HG03064 (cell line): ENCODE data around the gene OMP.

Experiments
- ATAC-seq: cut with Tn5 transposase; IDR thresholded peaks from one replicate; pipeline ENCODE4 v1.9.1; 2021; ENCODE audit warnings: low read depth; ENCODE audit not compliant: unreplicated experiment

Gene OMP

DNA sequence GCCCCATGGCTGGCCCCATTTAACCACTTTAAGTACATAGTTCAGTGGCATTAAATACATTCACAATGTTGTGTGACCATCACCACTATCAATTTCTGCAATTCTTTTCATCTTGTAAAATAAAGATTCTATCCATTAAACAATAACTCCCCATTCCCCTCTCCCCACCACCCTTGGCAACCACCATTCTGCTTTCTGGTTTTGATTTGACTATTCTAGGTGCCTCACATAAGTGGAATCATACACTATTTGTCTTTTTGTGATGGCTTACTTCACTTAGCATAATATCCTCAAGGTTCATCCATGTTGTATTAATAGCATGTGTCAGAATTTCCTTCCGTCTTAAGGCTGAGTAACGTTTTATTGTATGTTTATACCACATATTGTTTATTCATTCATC lies 32.4 kb downstream of the OMP start:
- ATAC-seq: no peak

DNA sequence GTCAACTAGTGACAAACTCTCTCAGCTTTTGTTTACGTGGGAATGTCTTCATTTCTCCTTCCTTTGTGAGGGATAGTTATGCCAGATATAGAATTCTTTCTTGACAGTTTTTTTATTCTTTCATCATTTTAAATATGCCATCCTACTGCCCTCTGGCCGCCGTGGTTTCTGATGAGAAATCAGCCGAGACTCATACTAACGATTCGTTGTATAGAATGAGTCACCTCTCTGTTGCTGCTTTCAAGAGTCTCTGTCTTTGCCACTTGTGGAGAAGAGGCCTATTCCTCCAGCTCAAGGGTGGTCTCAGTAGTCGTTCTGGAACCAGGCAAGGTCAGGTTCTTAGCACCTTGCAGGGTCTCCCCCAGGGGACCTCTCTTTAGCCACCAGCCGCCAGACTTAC lies 33.4 kb downstream of the OMP start:
- ATAC-seq: no peak

DNA sequence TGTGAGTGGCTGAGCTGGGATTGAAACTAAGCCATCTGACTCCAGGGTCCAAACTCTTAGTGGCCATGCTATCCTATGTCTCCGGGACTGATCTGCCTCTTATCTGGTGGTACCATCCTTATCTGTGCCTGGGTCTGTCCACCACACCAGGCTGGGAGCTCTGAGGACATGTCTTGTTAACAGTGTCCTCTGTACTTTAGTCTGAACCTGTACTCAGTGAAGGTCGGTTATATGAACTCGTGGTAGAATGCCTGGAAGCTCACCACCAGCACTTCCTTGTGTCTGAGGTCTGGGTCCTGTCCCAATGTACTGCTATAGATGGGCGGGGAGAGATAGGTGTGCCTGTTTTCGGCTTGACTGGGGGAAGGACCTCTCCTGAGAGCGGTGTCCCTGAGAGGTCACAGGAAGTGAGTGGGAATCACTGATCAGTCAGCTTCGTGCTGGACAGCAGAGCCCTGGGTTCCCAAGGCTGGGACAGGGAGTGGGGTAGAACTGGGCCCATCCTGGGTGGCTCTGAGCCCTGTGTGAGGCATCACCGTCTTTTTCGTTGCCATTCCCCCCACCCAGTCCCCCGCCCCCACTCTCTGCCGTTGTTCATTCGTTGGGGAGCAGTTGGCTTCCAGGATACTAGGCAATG lies 34.3 kb downstream of the OMP start:
- no peak for ATAC-seq

DNA sequence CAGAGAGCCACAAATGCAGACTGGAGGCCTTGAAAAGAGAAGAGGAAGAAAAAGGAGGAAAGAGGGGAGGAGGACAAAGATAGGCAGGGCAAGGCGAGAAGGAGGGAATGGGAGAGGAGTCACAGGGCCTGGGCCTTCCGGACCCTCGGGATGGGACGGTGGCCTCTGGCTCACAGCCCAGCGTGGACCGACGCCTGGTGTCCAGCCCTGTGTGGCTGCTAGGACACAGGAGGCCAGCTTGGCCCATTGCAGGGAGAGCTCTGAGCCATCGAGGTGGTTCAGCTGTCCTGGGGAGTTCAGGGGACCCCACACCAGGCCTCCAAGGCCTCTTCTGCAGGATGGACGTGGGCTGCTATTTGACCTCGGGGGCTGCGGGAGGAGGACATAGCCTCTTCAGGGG lies 34.8 kb downstream of the OMP start:
- ATAC-seq: no peak

DNA sequence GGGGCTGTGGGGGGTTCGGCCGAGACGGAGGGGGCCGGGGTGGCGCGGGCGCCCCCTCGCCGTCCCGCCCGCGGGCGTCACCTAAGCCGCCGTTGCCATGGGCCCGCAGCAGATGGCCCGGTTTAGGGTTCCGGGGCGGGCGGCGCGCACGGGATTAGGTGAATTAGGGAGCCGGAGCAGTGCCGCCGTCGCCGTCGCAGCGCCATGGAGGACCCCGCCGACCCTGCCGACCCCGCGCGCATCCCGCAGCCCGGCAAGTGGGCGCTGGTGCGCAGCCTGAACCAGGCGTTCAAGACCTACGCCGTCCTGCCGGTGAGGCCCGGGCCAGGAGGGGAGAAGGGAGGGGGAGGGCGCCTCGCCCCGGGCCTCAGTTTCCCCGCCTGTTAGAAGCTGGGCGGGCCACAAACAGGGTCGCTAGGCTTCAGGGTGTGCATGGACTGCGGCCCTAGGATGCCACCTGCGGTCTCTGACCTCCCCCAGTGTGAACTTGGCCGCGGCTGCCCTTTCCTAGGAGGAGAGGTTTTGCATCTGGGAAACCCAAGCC lies 35.5 kb downstream of the OMP start:
- ATAC-seq: no peak

DNA sequence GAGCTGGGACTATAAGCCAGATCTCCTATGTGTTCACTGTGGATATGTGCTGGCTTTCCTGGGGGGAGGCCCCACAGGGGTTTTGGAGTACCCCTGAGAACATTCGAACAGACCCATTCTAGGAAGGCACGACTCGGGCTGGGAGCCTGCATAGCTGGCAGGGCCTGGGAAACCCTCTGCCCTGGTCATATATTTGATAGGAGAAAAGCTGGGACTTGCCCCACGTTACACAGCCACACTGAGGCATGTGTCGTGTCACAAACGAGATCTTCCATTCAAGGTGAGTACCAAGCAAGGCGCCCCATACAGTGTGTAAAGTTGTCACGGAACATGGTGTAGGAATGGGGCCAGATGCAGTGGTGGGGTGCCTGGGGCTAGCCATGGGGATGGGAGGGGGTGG lies 36.6 kb downstream of the OMP start:
- ATAC-seq: no peak

DNA sequence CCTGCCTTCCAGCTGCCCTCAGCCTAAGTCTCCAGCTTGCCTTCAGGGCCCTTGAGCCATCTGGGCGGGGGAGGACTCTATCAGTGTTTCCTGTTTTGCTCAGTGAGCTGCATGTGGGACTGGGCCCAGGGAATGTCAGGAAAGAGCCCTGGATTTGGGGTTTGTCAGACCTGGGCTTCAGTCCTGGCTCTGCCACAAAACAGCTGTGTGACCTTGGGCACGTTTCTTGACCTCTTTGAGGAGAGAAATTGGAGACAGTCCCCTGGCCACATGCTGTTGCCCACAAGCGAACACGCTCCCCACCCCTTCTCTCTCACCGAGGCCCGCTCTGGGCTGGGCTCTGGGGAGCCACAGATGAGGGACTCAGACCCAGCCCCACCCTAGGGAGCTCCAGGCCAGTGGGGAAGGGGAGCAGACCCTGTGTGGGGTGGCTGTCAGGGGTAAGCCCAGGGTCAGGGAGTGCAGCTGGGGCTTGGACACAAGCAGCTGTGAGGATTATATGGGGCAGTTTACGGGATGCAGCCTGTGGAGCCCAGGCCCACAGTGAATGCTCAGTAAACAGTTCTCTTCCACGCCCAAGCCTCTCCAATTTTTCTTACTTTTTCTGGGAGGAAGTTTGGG lies 37.7 kb downstream of the OMP start:
- ATAC-seq: no peak

DNA sequence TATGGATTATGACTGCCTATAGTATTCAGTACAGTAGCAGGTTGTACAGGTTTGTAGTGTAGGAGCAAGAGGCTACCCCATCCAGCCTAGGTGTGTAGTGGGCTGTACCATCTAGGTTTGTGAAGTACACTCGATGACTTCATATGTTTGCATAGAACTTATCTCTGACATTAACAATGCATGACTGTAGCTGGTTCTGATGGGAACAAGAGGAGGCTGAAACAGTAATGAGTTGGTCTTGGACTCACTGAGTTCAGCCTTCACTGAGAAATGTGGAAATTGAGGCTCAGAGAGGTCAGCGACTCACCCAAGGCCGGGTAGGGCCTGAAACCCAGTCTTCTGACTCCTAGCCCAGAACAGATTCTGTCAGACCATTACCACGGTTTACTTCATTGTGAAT lies 38.4 kb downstream of the OMP start:
- ATAC-seq: no peak

DNA sequence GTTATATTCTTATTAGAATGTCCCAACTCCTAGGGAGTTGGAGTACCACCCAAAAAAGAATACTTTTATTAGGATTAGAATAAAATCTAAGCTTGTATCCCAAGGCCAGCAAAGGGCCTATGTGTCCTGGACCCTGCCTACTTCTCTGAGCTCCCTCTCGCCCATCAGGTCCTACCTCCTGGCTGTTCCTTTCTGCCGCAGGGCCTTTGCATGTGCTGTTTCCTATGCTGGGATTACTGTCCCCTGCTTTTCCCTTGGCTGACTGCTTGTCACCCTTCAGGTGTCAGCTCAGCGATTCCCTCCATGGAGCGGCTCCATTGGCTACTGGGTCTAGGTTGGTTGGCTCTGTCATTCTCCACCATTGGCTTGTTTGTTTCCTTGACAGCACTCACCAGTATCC lies 38.8 kb downstream of the OMP start:
- ATAC-seq: no peak

DNA sequence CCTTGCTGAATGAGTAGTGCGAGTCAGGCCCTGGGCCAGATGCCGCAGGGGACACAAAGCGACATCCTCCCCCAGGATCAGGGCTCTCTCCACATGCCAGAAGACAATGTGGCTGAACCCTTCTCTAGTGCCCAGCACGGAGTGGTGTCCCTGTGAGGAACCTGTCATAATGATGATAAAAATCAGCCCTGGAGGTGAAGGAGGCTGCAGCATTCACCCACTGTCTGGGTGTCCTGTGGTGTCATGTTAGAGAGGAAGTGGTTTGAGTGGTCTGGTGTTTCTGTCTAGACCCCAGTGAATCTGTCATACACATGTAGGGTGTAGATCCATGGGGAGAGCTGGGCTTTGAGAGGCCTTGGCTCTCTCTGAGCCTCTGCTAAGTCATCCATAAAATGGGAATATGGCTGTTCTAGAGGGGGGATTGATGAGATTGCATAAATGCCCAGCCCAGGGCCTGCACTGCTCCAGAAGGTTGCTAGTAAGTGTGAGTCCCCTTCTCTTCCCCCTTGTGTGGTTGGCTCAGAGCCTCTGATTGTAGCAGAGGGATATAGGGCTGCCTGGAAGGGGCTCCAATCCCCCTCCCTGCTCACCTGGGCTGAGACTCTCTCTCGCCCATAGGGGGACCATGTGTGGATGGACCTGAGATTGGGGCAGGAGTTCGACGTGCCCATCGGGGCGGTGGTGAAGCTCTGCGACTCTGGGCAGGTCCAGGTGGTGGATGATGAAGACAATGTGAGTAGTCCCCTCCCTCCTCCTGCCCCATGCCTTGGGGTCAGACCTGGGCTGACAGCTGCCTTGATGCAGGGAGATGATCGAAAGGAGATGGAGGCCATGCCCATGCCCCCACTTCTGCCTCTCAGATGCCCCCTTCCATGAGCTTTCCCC lies 39.7 kb downstream of the OMP start:
- ATAC-seq: no peak

DNA sequence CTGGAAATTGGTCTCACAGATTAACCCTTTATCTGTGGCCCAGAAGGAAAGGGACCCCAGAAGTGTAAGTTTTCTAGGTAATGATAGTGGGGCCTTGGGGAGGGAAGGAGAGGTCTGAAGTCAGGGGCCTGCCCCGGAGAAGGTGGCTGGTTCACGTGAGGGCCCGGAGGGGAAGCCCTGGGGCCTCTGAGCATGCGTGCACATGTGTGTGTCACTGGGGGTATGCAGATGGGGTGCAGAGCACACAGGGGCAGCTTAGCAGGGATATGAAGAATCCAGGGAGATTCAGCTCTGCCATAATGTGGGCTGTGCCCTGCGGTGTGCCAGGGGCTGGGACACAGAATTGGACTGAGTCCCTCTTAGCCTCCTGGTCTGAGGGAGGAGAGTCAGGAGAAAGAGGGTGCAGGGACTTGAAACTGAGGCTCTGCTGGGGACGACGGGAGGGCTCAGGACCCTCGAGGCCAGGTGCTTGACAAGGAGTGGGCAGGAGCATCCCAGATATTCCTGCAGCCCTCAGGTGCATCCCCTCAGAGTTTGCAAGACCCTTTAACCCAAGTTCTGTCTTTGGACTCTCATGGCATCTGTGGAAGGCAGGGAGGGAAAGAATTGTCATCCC lies 40.9 kb downstream of the OMP start:
- ATAC-seq: no peak

DNA sequence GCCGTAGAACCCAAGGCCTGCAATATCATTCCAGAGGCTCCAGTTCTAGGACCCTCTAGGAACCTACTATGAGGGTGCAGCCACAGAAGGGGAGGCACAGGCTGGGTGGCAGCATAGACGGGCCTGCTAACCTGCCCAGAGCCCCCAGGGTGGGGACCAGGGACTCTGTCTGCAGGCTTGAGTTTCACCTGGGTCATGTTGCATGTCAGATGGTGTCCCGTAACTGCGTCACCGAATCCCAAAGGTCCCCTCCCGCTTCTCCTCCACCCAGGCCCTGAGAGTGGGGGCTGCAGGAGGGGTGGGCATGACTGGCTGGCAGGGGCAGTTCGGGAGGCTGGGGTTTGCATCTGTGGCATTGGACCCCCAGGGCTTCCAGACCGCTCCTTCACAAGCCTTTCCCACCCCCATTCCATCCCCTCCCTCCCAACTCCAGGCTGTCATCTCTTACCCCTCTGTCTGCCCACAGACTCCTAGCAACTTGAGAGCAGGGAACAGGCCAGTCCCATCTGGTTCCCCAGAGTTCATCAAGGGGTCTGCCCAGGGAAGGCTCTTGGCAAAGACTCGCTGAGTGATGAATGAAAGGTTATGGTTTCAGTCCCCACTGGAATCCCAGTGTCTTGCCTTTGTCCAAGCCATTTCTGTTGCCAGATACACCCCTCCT lies 41.7 kb downstream of the OMP start:
- no peak for ATAC-seq

DNA sequence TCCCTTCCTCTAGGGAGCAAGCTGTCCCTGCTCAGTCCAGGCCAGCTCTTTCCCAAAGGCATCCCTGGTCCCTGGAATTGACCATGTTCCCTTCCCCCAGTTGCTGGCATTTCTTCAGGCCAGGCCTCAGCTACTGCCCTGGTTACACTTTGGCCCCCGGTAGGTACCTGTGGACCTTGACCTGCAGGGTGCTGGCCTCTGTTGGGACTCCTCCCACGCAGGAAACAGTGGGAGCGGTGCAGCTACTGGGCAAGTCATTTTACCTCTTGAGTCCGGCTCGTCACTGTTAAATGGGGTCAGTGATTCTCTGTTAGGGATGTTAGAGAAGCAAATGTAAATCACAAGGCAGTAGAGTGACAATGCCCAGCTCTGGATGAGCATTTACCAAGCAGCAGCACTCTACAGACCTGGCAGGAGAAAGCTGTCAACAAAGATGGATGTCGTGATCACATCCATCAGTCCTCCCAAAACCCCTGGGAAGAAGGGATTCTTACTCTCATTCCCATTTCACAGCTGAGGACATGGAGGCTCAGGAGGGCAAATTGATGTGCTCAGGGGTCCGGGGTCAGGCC lies 42.3 kb downstream of the OMP start:
- no peak for ATAC-seq

DNA sequence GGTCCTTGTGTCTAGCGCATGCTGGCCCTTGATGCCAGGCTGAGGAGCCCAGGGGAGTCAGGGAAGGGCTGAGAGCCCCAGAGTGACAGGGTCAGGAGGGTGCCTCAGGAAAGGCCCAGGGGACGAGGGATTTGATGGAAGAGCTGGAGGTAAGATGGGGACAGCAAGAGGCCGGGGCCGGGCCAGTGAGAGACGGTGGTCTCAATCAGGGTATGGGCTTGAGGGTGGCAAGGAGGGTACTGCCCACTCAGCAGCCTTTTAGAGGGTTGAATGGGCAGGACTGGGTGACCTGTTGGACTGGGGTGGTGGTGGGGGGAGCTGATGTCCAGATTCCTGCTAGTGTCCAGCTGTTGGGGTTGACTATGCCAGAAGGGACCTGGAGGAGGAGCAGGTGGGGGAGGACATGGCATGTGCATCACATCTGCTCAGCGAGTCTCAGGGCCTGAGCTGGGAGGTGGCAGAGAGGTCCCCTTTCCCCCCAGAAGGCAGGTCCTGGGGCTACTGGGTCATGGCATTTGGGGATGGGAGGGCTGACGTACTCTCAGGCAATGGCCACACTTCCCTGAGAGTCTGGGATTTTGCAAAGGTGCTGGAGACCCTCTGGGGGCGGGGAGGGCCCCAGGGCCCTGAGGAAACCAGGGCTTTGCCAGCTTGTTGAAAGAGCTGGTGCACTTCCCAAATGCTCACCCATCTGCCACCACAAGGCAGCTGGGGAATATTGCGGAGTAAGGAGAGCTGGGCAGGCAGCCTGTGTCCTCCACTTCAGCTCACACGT lies 43.8 kb downstream of the OMP start:
- no peak for ATAC-seq

DNA sequence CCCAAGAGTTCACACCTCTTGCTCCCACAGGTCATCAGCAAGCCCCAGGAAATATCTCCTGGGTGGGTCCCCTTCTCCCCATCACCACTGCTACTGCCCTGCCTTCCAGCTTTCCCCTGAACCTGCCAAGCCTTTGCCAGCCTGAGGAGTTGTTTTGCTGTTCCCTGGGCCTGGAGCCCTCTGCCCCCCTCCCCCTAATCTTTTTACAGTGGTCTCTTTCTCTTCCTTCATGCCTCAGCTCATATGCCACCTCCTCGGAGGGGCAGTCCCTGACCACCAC lies 44.3 kb downstream of the OMP start:
- ATAC-seq: no peak

DNA sequence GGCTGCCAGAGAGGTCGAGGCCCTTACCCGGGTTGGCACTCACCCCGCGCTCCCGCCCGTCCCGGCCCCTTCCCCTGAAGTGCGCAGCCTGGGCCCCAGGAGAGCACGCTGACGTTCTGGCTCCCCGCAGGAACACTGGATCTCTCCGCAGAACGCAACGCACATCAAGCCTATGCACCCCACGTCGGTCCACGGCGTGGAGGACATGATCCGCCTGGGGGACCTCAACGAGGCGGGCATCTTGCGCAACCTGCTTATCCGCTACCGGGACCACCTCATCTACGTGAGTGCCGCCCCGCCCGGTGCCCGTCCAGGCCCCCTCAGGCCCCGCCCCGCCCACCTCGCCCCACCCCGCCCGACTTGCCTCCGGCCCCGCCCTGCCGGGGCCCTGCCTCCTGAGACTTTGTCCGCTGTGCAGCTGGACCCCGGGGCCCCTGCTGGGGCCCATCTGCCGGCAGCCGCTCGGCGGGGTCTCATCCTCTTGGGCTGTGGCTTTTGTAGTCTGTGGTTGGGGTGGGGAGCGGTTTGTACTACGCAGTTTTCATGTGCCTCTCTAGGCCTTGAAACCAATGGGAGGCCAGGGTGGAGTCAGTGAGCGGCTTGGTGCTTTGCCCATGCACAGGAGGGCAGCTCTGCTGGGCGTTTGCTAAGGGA lies 45.2 kb downstream of the OMP start:
- ATAC-seq: no peak

DNA sequence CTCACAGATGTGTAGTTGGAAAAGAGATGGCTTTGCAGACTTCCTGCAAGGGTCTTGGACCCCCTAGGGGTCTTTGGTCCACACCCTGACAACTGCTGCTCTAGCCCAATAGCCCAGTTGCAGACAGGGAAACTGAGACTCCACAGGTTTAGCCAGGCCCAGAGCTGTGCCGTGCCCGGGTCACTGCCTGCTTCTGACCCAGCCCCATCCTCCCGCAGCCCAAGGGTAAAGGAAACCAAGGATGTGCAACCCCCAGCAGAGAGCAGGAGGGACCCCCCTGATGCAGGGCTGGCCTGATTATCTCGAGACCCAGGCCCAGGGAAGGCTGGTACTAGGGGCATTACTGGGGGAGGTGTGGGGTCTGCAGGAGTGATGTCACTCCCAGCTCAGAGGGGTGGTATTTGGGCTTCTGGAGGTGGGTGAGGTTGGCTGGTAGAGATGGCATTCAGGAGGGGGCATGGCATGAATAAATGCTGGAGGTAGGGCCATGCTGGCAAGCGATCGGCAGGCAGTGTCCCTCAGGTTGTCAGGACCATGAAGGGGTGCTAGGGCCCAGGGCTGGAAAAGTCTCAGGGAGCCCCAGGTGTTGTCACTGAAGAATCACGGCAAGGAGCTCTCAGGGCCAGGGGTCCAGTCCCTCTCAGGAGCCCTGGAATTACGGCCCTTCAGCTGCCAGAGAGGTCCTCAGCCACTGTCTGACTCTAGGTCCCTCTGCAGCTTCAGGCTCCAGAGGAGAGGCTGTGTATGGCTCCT lies 46.5 kb downstream of the OMP start:
- ATAC-seq: no peak

DNA sequence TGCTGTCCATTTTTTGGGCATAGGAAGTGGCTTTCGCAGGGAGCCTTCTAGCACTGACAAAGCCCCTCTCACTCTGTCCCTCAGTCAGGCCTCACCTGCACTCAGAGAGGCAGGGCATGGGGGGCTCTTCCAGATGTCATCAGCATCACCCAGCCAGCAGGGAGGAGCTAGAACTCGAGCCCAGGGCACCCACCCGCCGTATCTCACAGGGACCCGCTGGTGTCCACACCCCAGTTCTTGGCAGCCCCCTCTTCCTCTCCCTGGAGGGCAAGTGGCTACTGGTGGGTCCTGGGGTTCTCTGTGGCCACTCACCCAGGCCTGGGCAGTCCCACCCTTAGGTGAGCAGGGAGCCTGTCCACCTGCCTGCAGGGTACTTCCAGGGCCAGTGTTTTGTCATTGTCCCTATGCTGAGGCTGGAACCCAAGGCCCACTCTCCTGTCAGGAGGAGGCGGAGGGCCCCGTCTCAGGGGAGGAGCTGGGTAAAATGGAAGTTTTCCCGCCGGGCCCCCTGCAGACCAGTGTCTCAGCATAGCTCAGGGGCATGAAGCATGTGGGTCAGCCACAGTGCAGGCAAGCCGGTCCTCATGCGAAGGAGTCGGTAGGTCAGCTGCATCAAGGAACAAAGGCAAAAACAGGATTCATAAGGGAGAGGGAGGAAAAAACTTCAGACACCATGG lies 47.2 kb downstream of the OMP start:
- ATAC-seq: no peak
